Osteocyte (in vitro differentiated cells): ENCODE measurements around the gene ASPA. TPM values are rescaled to one million over a fixed set of nuclear protein-coding genes. Genes with fewer than 3 reads are reported as not detected.

Experiments
- DNase-seq: peaks from one replicate; pipeline ENCODE4 v3.0.0; 2021; ENCODE audit warnings: mixed read lengths; ENCODE audit not compliant: unreplicated experiment; ENCODE audit errors: extremely low spot score
- H3K27ac Mint-ChIP-seq: one replicate; pipeline ENCODE4 v1.8.0; 2021; ENCODE audit warnings: mild to moderate bottlenecking, mixed read lengths; ENCODE audit not compliant: unreplicated experiment
- H3K27me3 Mint-ChIP-seq: one replicate; pipeline ENCODE4 v1.8.0; 2021; ENCODE audit warnings: mixed read lengths; ENCODE audit not compliant: unreplicated experiment
- H3K36me3 Mint-ChIP-seq: one replicate; pipeline ENCODE4 v1.8.0; 2021; ENCODE audit warnings: mixed read lengths; ENCODE audit not compliant: unreplicated experiment
- H3K4me1 Mint-ChIP-seq: one replicate; pipeline ENCODE4 v1.8.0; 2021; ENCODE audit warnings: mixed read lengths; ENCODE audit not compliant: unreplicated experiment
- H3K4me3 Mint-ChIP-seq: one replicate; pipeline ENCODE4 v1.8.0; 2021; ENCODE audit warnings: mild to moderate bottlenecking, moderate library complexity, mixed read lengths; ENCODE audit not compliant: unreplicated experiment
- H3K9me3 Mint-ChIP-seq: one replicate; pipeline ENCODE4 v1.8.0; 2021; ENCODE audit warnings: mixed read lengths; ENCODE audit not compliant: unreplicated experiment
- total RNA-seq: library from RNA; stranded (reverse); gene quantifications from 2 replicates; pipeline ENCODE4 v1.2.1, GENCODE V29; 2021
- TF ChIP-seq, protein P1 (sequence below): fragments of 200-600 bp; sonication (generic); IDR thresholded peaks from 2 replicates; pipeline ENCODE4 v1.5.0; 2021; ENCODE audit warnings: antibody characterized with exemption, mild to moderate bottlenecking, moderate library complexity

ASPA gene
- total RNA-seq, 1 donor from 2014 or later, result not detected

- Mint-ChIP-seq H3K4me3 (no peak overlapping the region), H3K27me3 (no peaks in the 10 kb centered on the region)
These were observed 75.4 kb downstream of the ASPA start for GRCh38 chr17:3551189-3551588.

GRCh38 chr17:3552916-3553315 lies 77.1 kb downstream of the ASPA start:
- TF ChIP-seq, protein P1, sequence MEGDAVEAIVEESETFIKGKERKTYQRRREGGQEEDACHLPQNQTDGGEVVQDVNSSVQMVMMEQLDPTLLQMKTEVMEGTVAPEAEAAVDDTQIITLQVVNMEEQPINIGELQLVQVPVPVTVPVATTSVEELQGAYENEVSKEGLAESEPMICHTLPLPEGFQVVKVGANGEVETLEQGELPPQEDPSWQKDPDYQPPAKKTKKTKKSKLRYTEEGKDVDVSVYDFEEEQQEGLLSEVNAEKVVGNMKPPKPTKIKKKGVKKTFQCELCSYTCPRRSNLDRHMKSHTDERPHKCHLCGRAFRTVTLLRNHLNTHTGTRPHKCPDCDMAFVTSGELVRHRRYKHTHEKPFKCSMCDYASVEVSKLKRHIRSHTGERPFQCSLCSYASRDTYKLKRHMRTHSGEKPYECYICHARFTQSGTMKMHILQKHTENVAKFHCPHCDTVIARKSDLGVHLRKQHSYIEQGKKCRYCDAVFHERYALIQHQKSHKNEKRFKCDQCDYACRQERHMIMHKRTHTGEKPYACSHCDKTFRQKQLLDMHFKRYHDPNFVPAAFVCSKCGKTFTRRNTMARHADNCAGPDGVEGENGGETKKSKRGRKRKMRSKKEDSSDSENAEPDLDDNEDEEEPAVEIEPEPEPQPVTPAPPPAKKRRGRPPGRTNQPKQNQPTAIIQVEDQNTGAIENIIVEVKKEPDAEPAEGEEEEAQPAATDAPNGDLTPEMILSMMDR, result no peak
- DNase-seq, result no peak
- Mint-ChIP-seq H3K36me3 (no peaks in the 10 kb centered on the region), H3K9me3 (peaks cover 8% of the 10 kb centered on the region), H3K27ac (no peak overlapping the region), H3K4me3 (no peak overlapping the region), H3K4me1 (no peaks in the 10 kb centered on the region), H3K27me3 (no peaks in the 10 kb centered on the region)

More at GRCh38 chr17:3551189-3551588, 75.4 kb downstream of the ASPA start:
- no peaks in the 10 kb centered on the region for H3K36me3 Mint-ChIP-seq
- H3K4me1 Mint-ChIP-seq, result no peaks in the 10 kb centered on the region
- TF ChIP-seq, protein P1, result no peak
- no peak overlapping the region for H3K27ac Mint-ChIP-seq
- no peak for DNase-seq
- H3K9me3 Mint-ChIP-seq, result peaks cover 8% of the 10 kb centered on the region

Other genes with a start within 250 kb of the ASPA start
- not detected in 2 replicates for gene OR3A1, start 177.6 kb upstream of the ASPA start, total RNA-seq
- not detected in 2 replicates for gene OR3A2, start 89.7 kb upstream of the ASPA start, total RNA-seq
- not detected in 2 replicates for gene OR1E1, start 77.6 kb upstream of the ASPA start, total RNA-seq
- not detected in 2 replicates for gene OR3A3, start 64.6 kb upstream of the ASPA start, total RNA-seq
- not detected in 2 replicates for gene OR1E2, start 42.2 kb upstream of the ASPA start, total RNA-seq
- not detected in 2 replicates for gene SPATA22, start 4.2 kb upstream of the ASPA start, total RNA-seq
- gene TRPV3, start 81.8 kb downstream of the ASPA start, total RNA-seq, result 0.08 and 0.50 TPM in 2 replicates
- 4.0 and 4.5 TPM in 2 replicates for gene TRPV1, start 133.4 kb downstream of the ASPA start, total RNA-seq
- gene SHPK, start 160.3 kb downstream of the ASPA start, total RNA-seq, result 8.5 and 9.8 TPM in 2 replicates
- 23.8 and 24.9 TPM in 2 replicates for gene CTNS, start 160.8 kb downstream of the ASPA start, total RNA-seq
- gene TAX1BP3, start 192.6 kb downstream of the ASPA start, total RNA-seq, result 149 TPM in 2 replicates
- 37.0 and 43.8 TPM in 2 replicates for gene EMC6, start 192.8 kb downstream of the ASPA start, total RNA-seq
- gene P2RX5, start 220.2 kb downstream of the ASPA start, total RNA-seq, result 0.34 and 0.43 TPM in 2 replicates
- 1.9 and 2.6 TPM in 2 replicates for gene HASPIN, start 247.9 kb downstream of the ASPA start, total RNA-seq